NCI-H460 (cell line): Measurements from ENCODE around the gene PRR5L. TPM values are rescaled to one million over a fixed set of nuclear protein-coding genes. Genes with fewer than 3 reads are reported as not detected.
A peak's percentile ranks its signal among the peaks of the same experiment; 100 is the strongest.
"Not testable (repeated sequence)": the region's sequence is repeated elsewhere in the genome, so short reads cannot be mapped to it uniquely, and the experiment has no call there.

Source experiments
- DNase-seq: peaks from one replicate; pipeline ENCODE4 v3.0.0-alpha.2; 2016; ENCODE audit warnings: low read depth; ENCODE audit errors: extremely low read depth
- total RNA-seq: library from RNA; depleted of rRNA; stranded (reverse); fragments of >200 nt; shearing (Covaris generic); gene quantifications from 2 replicates; pipeline ENCODE4 v1.2.3, GENCODE V29; 2014

The PRR5L gene
- total RNA-seq, 1 experiment from 2014 or later, result 54.0 TPM

GRCh38 chr11:36454941-36455631 lies 159.0 kb downstream of the PRR5L start:
- DNase-seq, result no peak

- DNase-seq, result no peak
Measured at GRCh38 chr11:36455658-36456111, 159.6 kb downstream of the PRR5L start.

DNA sequence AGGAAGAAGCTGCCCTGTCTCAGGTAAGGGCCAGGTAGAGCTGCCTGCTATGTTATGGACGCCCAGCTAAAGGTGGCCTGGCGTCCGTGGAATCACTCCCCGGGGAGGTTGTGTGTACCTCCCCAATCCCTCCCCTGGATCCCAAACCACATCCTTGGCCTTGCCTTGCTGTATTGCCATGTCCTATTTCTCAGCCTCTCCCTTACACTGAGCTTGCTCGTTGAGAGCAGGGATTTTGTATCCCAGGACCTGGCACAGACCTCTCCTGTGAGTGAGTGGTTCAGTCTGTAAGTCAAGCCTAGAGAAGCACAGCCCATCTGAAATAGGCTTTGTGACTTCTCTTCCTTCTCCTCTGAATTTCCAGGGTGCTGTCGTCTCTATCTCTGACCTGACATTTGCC lies 160.1 kb downstream of the PRR5L start:
- DNase-seq, result no peak

DNA sequence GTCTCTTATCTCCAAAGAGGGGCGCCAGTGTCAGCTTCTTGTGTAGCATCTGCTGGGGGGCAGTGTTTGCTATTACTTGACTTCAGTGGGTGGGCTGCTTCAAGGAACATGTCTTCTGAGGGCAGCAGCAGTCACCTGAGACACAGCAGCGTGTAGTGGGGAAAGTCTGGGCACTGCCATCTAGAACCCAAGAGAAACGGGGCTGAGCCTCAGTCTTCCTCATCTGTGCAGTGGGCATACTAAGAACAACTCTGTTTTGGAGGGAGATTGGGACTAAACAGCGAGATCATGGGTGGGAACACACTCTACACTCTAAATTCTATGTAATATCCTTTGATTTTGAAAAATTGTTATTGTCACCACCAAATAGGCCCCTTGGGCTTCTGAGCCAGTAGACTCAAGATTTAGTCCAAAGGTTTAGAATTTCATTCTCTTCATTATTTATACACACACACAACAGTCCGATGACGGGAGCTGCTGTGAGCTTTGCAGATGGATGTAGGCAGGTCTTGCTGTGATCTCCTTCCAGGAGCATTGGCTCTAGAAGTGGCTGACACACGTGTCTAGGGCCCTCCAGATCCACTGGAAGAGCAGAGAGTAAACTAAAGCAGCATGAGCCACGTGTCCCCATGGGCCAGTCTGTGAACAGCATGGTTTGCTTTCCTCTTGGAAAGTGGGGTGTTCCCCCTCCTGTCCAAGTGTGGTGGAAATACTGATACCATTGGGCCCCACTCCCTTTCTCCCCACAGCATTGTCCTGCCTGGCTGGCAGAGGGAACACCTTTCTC lies 162.2 kb downstream of the PRR5L start:
- no peak for DNase-seq

DNA sequence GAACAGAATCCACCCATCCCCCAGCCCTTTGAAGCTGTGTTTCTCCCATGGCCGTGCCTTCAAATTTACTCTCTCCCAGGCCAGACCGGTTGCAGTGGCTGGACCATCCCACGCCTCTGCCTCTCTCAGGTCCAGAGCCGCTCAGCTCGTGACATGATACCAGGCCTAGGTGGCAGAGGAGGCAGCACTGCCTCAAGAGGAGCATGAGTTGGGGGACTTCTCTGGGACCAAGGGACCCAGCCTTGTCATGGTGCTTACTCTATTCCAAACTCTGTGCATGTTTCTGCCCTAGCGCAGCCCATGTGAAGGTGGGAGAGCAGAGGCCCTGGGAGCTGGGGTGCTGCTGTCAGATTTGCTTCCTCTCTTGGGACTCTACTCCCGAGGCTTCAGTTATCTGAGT lies 163.0 kb downstream of the PRR5L start:
- no peak for DNase-seq

DNA sequence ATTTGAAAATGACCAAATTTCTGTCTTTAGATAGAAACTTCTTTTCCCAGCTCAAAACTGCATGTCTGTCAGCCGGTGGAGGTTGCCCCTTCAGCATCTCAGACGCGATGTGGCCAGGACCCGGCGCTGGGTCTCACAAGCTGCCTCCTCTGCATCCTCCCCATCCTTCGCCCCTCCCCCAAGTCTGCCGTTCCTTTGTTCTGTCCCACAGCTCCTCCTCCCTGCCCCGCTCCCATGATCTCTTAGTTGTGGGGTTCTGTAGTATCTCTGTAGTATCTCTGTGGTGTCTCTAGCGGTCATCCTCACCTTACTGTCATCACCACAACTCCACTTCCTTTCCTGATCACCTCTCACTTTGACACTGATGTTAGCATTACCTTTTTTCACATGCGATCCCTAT lies 164.1 kb downstream of the PRR5L start:
- no peak for DNase-seq

DNA sequence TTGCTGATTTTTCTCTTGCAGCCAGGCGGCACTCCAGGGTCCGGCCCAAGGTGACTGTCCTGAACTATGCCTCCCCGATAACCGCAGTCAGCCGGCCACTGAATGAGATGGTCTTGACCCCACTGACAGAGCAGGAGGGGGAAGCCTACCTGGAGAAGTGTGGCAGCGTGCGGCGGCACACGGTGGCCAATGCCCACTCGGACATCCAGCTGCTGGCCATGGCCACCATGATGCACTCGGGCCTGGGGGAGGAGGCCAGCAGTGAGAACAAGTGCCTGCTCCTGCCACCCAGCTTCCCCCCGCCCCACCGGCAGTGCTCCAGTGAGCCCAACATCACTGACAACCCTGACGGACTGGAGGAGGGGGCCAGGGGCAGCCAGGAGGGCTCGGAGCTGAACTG lies 166.2 kb downstream of the PRR5L start:
- no peak for DNase-seq

GRCh38 chr11:36463781-36464180 lies 167.7 kb downstream of the PRR5L start:
- DNase-seq, result no peak

- DNase-seq, result no peak
Measured at GRCh38 chr11:36464720-36465119, 168.6 kb downstream of the PRR5L start.

GRCh38 chr11:36465449-36466163 lies 169.5 kb downstream of the PRR5L start:
- DNase-seq, result no peak

DNA sequence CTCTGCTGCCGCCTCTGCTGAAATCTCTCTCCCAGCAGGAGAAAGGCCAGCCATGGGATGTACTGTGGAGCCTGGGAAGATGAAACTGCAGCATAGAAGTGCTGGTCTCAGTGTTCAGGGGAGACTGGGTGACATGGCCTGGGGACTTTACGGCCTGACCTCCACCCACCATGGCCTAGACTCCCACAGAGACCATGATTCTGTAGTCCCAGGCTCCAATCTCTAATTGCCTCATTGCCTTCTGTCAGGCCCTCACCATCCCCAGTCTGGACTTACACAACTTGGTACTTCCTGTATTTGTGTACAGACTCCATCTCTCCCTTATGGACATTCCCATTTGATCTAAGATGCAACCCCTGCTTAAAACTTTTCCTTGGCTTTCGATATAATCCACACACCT lies 170.9 kb downstream of the PRR5L start:
- DNase-seq, result no peak

- DNase-seq, result no peak
Measured at GRCh38 chr11:36467916-36468315, 171.8 kb downstream of the PRR5L start.

DNA sequence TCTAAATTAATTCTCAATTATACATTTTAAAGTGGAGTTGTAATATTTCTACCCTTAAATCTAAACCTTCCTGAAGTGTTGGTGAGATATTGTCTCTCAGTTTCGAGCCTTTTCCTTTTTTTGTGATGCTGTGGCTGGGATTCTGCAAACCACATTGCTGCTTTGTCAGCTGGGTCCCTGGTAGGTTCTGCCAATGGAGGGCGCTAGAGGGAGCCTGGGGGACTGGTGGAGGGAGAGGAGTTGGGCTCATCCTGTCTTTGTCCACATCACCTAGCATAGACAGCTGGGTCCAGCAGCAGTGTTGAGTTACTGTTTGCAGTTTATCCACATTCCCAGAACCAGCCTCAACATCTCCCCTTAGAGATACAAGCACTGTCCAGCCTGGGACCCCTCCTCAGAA lies 173.0 kb downstream of the PRR5L start:
- no peak for DNase-seq

DNA sequence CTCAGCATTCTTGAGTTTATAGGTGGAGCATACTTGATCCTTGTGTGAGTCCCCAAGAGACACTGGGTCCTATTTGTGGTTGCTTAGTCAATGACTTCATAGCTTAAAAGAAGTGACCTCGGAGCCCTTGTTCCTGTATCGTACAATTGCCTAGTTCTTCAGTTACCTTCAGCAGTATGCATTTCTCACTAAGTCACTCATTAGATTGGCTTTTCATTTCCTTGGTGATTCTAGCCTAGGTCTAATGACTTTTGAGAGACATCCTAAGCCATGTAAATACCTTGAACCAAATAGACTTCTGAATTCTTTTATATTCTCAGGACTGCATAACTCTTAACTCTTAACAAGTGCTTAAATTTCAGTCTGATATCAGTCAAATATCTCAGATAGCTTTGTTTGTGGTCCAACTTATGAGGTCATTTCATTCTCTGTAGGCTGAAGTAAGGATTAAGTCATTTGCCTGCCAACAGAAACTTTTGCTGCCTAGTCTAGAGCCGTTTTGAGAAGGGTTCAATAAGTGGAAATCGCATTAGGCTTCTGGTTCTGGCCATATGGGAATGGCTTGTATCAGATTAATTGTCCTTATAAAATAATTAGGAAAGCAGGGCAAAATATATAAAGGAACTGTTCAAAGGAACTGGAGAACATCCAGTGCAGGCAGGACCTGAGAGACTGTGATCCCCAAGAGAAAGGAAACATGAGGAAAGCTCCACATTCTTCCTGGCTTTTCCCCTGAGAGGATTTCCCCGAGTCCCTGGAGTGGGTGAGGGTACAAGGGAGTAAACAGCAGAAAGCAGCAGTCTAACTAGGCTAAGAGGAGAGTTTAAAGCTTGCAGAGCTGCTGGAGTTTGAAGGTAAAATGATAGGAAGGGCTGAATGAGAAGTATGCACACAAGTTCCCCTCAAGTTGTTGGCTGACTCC lies 174.1 kb downstream of the PRR5L start:
- DNase-seq, result no peak

DNA sequence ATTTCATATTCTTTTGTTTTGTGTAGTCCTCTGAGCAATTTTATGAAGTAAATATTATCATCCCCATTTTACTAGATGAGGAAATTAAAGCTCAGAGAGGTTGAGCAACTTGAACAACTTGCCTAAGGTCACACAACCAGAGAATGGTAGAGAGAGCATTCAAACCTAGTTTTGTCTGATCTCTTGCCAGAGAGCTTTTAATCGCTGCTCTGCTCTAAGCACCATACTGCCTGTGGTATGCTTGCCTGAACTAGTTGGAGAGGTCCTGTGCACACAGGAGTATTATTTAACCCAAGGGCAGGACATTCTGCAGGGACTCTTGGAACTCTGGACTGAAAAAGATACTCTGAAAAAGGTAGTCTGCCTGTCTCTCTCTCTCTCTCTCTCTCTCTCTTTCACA lies 175.5 kb downstream of the PRR5L start:
- DNase-seq, result no peak

GRCh38 chr11:36475192-36475591 lies 179.1 kb downstream of the PRR5L start:
- no peak for DNase-seq

DNA sequence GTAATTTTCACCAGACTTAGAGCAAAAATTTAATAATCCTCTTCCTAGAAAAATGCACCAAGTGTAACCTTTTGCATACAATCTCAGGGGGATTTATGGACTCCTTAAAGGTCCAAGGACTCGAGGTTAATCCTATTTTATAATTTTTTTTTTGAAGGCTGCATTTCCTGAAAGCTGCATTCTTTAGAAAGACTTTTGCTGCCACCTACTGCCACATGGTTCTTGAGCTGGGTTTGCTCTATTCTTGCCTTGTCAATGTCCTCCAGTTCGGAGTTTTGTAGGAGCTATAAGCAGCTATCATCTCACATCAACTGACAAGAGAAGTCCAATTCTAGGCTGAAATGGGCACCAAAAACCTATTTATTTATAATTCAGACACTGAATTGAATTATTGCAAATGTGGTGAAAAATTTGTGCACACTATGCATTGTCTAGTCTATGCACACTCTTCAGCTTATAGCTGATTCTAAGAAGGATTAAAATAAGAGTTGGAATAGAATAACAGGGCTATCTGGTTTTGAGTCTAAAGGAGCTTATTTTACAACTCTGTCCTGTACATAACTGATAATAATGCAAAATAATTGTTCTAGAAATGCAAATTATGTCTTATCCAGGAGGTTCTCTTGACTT lies 182.7 kb downstream of the PRR5L start:
- DNase-seq, result peak; percentile 18

- DNase-seq, result no peak
Measured at GRCh38 chr11:36480833-36481232, 184.7 kb downstream of the PRR5L start.

DNA sequence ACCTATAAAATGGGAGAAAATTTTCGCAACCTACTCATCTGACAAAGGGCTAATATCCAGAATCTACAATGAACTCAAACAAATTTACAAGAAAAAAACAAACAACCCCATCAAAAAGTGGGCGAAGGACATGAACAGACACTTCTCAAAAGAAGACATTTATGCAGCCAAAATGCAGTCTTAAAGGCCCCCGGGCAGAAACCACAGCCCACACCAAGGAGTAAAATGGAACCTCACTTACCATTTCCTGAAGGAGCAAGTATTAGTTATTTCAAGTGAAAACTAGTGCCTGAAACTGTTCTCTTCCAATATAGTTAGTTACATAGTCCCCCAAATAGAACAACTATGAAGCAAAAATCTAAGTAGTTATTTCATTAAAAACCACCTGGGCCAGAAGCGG lies 187.0 kb downstream of the PRR5L start:
- DNase-seq, result not testable (repeated sequence)
